Keratinocyte (primary cell): ENCODE results near the gene TSHZ2. TPM values are rescaled to one million over a fixed set of nuclear protein-coding genes. Genes with fewer than 3 reads are reported as not detected.
"Not testable (repeated sequence)": the region's sequence is repeated elsewhere in the genome, so short reads cannot be mapped to it uniquely, and the experiment has no call there.

Experiments
- DNase-seq: peaks from one replicate; pipeline ENCODE4 v3.0.0-alpha.2; 2011; ENCODE audit warnings: low read depth, missing footprints, low spot score
- FAIRE-seq: peaks from 2 replicates; lab custom pipeline; 2011; peaks lifted over from hg19 to GRCh38; lab: Jason Lieb, UNC
- H2AFZ ChIP-seq: 2 replicates; pipeline ENCODE4 v1.6.0; 2012; ENCODE audit warnings: low read length, control low read depth, inconsistent platforms; ENCODE audit not compliant: control insufficient read depth
- H3K27ac ChIP-seq: 2 replicates; pipeline ENCODE4 v1.5.1; 2011; ENCODE audit warnings: low read length; ENCODE audit not compliant: control insufficient read depth, insufficient read depth
- H3K27me3 ChIP-seq: 3 replicates; pipeline ENCODE4 v1.6.0; 2011; ENCODE audit warnings: low read length; ENCODE audit not compliant: control insufficient read depth, insufficient read depth; ENCODE audit errors: extremely low read depth
- H3K36me3 ChIP-seq, 2 experiments: 2 replicates in 1 of 2; 3 replicates in 1 of 2; pipeline ENCODE4 v1.5.1; 2011; ENCODE audit warnings: low read length in 2 of 2, mild to moderate bottlenecking in 1 of 2; ENCODE audit not compliant: control insufficient read depth in 2 of 2, insufficient read depth in 2 of 2; ENCODE audit errors: extremely low read depth in 1 of 2
- H3K4me1 ChIP-seq: 3 replicates; pipeline ENCODE4 v1.5.1; 2011; ENCODE audit warnings: low read length; ENCODE audit not compliant: control insufficient read depth, insufficient read depth; ENCODE audit errors: extremely low read depth
- H3K4me2 ChIP-seq: 3 replicates; pipeline ENCODE4 v1.6.0; 2011; ENCODE audit warnings: low read depth, low read length; ENCODE audit not compliant: control insufficient read depth, insufficient read depth; ENCODE audit errors: extremely low read depth
- H3K4me3 ChIP-seq, 3 experiments: fragments of 200-600 bp in 1 of 3; sonication (generic) in 1 of 3; 2 replicates in 2 of 3; 3 replicates in 1 of 3; pipeline ENCODE4 v1.5.1; 2011 to 2016; ENCODE audit warnings: low read length in 3 of 3, mild to moderate bottlenecking in 3 of 3, control low read depth in 2 of 3, inconsistent platforms in 1 of 3, low read depth in 1 of 3, mixed read lengths in 1 of 3, mixed run types in 1 of 3, moderate library complexity in 1 of 3; ENCODE audit not compliant: control insufficient read depth in 2 of 3, insufficient read depth in 2 of 3; ENCODE audit errors: extremely low read depth in 1 of 3
- H3K79me2 ChIP-seq: 2 replicates; pipeline ENCODE4 v1.6.0; 2012; ENCODE audit warnings: low read length; ENCODE audit not compliant: control insufficient read depth, insufficient read depth
- H3K9ac ChIP-seq: 3 replicates; pipeline ENCODE4 v1.6.0; 2011; ENCODE audit warnings: low read length; ENCODE audit not compliant: control insufficient read depth, insufficient read depth; ENCODE audit errors: extremely low read depth
- H3K9me1 ChIP-seq: 3 replicates; pipeline ENCODE4 v1.6.0; 2011; ENCODE audit warnings: low read length; ENCODE audit not compliant: control insufficient read depth, insufficient read depth; ENCODE audit errors: extremely low read depth
- H3K9me3 ChIP-seq: 2 replicates; pipeline ENCODE4 v1.5.1; 2012; ENCODE audit warnings: low read depth, low read length; ENCODE audit not compliant: control insufficient read depth
- H4K20me1 ChIP-seq: 3 replicates; pipeline ENCODE4 v1.6.0; 2011; ENCODE audit warnings: low read length; ENCODE audit not compliant: control insufficient read depth, insufficient read depth; ENCODE audit errors: extremely low read depth
- CTCF ChIP-seq, 3 experiments: IDR thresholded peaks in 1 of 3; conservative IDR thresholded peaks in 1 of 3; optimal IDR thresholded peaks in 1 of 3; 2 replicates in 2 of 3; 3 replicates in 1 of 3; pipeline versions ENCODE3 to v1.5.1; 2011; ENCODE audit warnings: low read length in 3 of 3, mild to moderate bottlenecking in 3 of 3, moderate library complexity in 2 of 3, control low read depth in 1 of 3, inconsistent platforms in 1 of 3; ENCODE audit not compliant: insufficient read depth in 2 of 3; ENCODE audit errors: extremely low read depth in 1 of 3
- EZH2 ChIP-seq: IDR thresholded peaks from one replicate; pipeline ENCODE4 v1.6.1; 2012; ENCODE audit warnings: inconsistent platforms, mild to moderate bottlenecking, low read length, moderate library complexity
- dilution Hi-C: fragments of 300-500 bp; cut with MboI; formaldehyde crosslinking; loops from one replicate; pipeline ENCODE4 v1.7.0; 2020; ENCODE audit warnings: low sequenced_read_pairs; ENCODE audit not compliant: extremely low pct_ligation_motif_present
- polyA plus RNA-seq, 5 experiments: library from polyadenylated mRNA; depleted of rRNA in 3 of 5; stranded (reverse) in 3 of 5; stranded (forward) in 1 of 5; unstranded in 1 of 5; fragments of >200 nt; gene quantifications; 1 replicate in 1 of 5; 2 replicates in 3 of 5; 3 replicates in 1 of 5; pipeline versions ENCODE4 v1.2.1 to v1.2.3, GENCODE V29; 2011 to 2012; ENCODE audit warnings: missing spikeins in 2 of 5, low read depth in 1 of 5, low replicate concordance in 1 of 5

Gene TSHZ2
- polyA plus RNA-seq, 1 donor (not counting 4 experiments of a cell fraction or from before 2014, with no cell fraction given) = 1.1 TPM

DNA sequence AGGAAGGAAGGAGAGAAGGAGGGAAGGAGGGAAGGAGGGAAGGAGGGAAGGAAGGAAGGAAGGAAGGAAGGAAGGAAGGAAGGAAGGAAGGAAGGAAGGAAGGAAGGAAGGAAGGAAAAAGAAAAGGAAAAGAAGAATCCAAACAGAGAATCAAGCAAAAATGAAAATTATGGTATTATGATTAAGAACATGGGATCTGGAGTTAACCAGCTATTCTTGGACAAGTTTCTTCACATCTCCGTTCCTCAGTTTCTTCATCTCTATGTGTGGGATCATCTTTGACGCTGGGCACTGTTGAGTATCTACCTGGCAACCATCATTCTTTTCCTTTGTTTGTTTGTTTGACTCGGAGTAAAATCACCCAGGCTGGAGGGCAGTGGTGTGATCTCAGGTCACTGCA is 549.9 kb downstream of the TSHZ2 start:
- no peaks in the 10 kb centered on the region for H3K36me3 ChIP-seq
- FAIRE-seq = no peak
- no peak for DNase-seq
- no peak overlapping the region for H3K9ac ChIP-seq
- no peaks in the 10 kb centered on the region for H3K9me1 ChIP-seq
- TF ChIP-seq EZH2 (no peak), CTCF (optimal IDR thresholded peaks at IDR 0.05 in 1 of 3, IDR thresholded peaks at IDR 0.05 in 1 of 3, conservative IDR thresholded peaks at IDR 0.05 in 1 of 3; ENCODE audit: extremely low read depth in 1 of 3, insufficient read depth in 2 of 3, low read length in 3 of 3) (no peak)
- H3K79me2 ChIP-seq = no peaks in the 10 kb centered on the region
- H4K20me1 ChIP-seq = no peaks in the 10 kb centered on the region
- H3K4me1 ChIP-seq = no peaks in the 10 kb centered on the region
- H3K4me2 ChIP-seq = no peak overlapping the region
- dilution Hi-C loops = no loop called here
- H3K27me3 ChIP-seq = no peaks in the 10 kb centered on the region
- H3K27ac ChIP-seq = no peak overlapping the region
- H3K4me3 ChIP-seq = no peak overlapping the region
- H2AFZ ChIP-seq = no peak overlapping the region
- H3K9me3 ChIP-seq = no peaks in the 10 kb centered on the region

DNA sequence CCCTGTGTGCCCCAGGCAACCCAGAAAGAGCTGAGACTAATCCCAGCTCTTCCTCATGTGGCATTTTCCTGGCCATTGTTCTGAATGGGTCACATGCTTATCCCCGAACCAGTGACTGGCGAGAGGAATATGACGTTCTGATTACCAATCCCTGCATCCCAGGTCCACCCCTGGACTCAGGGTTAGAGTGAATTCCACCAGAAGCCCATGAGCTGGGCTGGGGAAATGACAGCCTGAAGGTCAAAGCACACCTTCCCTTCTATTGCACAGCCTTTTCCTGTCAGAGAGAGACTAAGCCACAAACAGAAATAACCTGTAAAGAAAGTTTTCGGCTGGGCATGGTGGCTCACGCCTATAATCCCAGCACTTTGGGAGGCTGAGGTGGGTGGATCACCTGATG is 550.5 kb downstream of the TSHZ2 start:
- Histone ChIP-seq H2AFZ (no peak overlapping the region), H3K27me3 (no peaks in the 10 kb centered on the region), H3K4me1 (no peaks in the 10 kb centered on the region), H3K27ac (no peak overlapping the region), H3K9ac (no peak overlapping the region), H3K9me1 (no peaks in the 10 kb centered on the region), H3K79me2 (no peaks in the 10 kb centered on the region), H3K9me3 (no peaks in the 10 kb centered on the region), H3K4me2 (no peak overlapping the region), H3K36me3 (no peaks in the 10 kb centered on the region), H4K20me1 (no peaks in the 10 kb centered on the region), H3K4me3 (no peak overlapping the region)
- no peak for TF ChIP-seq CTCF (optimal IDR thresholded peaks at IDR 0.05 in 1 of 3, IDR thresholded peaks at IDR 0.05 in 1 of 3, conservative IDR thresholded peaks at IDR 0.05 in 1 of 3; ENCODE audit: extremely low read depth in 1 of 3, insufficient read depth in 2 of 3, low read length in 3 of 3)
- no peak for TF ChIP-seq EZH2
- DNase-seq = no peak
- no peak for FAIRE-seq
- dilution Hi-C loops = no loop called here

DNA sequence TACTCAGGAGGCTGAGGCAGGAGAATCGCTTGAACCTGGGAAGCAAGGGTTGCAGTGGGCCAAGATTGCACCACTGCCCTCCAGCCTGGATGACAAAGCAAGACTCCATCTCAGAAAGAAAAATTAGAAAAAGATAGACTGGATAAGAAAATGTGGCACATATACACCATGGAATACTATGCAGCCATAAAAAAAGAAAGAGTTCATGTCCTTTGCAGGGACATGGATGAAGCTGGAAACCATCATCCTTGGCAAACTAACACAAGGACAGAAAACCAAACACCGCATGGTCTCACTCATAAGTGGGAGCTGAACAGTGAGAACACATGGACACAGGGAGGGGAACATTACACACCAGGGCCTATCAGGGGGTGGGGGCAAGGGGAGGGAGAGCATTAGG is 551.5 kb downstream of the TSHZ2 start:
- H3K27me3 ChIP-seq, H4K20me1 ChIP-seq, H3K27ac ChIP-seq, DNase-seq, H3K36me3 ChIP-seq, H3K4me1 ChIP-seq, H3K9me1 ChIP-seq, H3K9me3 ChIP-seq, H3K4me3 ChIP-seq, dilution Hi-C loops, H3K79me2 ChIP-seq, H3K9ac ChIP-seq, H2AFZ ChIP-seq, FAIRE-seq, H3K4me2 ChIP-seq: not testable (repeated sequence)
